B cell (primary cell): ENCODE data around the gene PRSS3. TPM values are rescaled to one million over a fixed set of nuclear protein-coding genes. Genes with fewer than 3 reads are reported as not detected.
"Not testable (repeated sequence)": the region's sequence is repeated elsewhere in the genome, so short reads cannot be mapped to it uniquely, and the experiment has no call there.

ENCODE experiments used
- ATAC-seq: fragments of 200-7000 bp; cut with Tn5 transposase; one replicate; pipeline ENCODE4 v1.10.0; 2021; ENCODE audit warnings: low read depth, mild to moderate bottlenecking, moderate number of reproducible peaks, moderate library complexity
- CTCF ChIA-PET: fragments of 350-600 bp; sonication (Branson Sonifier 250); formaldehyde crosslinking; loops from one replicate; lab custom pipeline; 2021; ENCODE audit warnings: antibody characterized with exemption, inconsistent platforms; lab: Charles Lee
- POLR2A ChIA-PET: fragments of 350-600 bp; sonication (Branson Sonifier 250); formaldehyde crosslinking; loops from one replicate; lab custom pipeline; 2021; ENCODE audit warnings: antibody characterized with exemption; lab: Charles Lee
- DNase-seq: peaks from one replicate; pipeline ENCODE4 v3.0.0; 2013
- H2AFZ ChIP-seq: 2 replicates; pipeline ENCODE4 v1.6.1; 2012; ENCODE audit warnings: mild to moderate bottlenecking, low read depth, low read length; ENCODE audit not compliant: insufficient read depth, poor library complexity, severe bottlenecking
- H3K27ac ChIP-seq, 2 donors: 1 replicate in 1 of 2; 2 replicates in 1 of 2; pipeline ENCODE4 v1.5.1; 2012 to 2013; ENCODE audit warnings: low read length in 2 of 2, mild to moderate bottlenecking in 2 of 2, moderate library complexity in 1 of 2
- H3K27me3 ChIP-seq, 4 experiments: fragments of 200-600 bp in 1 of 4; sonication (generic) in 1 of 4; replicated peaks in 1 of 4; 1 replicate in 2 of 4; 2 replicates in 2 of 4; pipeline versions ENCODE4 v1.6.1 to v1.7.0; 2013 to 2016; ENCODE audit warnings: low read length in 3 of 4, mild to moderate bottlenecking in 2 of 4, mixed read lengths in 1 of 4, moderate library complexity in 1 of 4; ENCODE audit not compliant: insufficient read depth in 4 of 4, control insufficient read depth in 3 of 4; ENCODE audit errors: control extremely low read depth in 1 of 4
- H3K36me3 ChIP-seq, 2 experiments: replicated peaks in 1 of 2; 1 replicate in 1 of 2; 2 replicates in 1 of 2; pipeline versions ENCODE4 v1.6.1 to v1.7.1; 2013; ENCODE audit warnings: low read length in 1 of 2; ENCODE audit not compliant: insufficient read depth in 2 of 2, control insufficient read depth in 1 of 2; ENCODE audit errors: control extremely low read depth in 1 of 2, extremely low read depth in 1 of 2
- H3K4me1 ChIP-seq, 2 donors: fragments of 200-600 bp in 1 of 2; sonication (generic) in 1 of 2; 1 replicate in 1 of 2; 2 replicates in 1 of 2; pipeline versions ENCODE4 v1.5.1 to v1.6.1; 2013 to 2017; ENCODE audit warnings: low read length in 2 of 2; ENCODE audit not compliant: control insufficient read depth in 2 of 2, insufficient read depth in 2 of 2
- H3K4me2 ChIP-seq: replicated peaks from 2 replicates; pipeline ENCODE3; 2012; ENCODE audit warnings: mild to moderate bottlenecking, low read depth, low read length; ENCODE audit not compliant: poor library complexity, severe bottlenecking
- H3K4me3 ChIP-seq, 5 experiments: fragments of 200-600 bp in 1 of 5; sonication (generic) in 1 of 5; 1 replicate in 3 of 5; 2 replicates in 2 of 5; pipeline versions ENCODE4 v1.5.1 to v1.7.0; 2011 to 2016; ENCODE audit warnings: low read length in 4 of 5, mild to moderate bottlenecking in 4 of 5, low read depth in 2 of 5, control low read depth in 1 of 5, moderate library complexity in 1 of 5; ENCODE audit not compliant: insufficient read depth in 1 of 5; ENCODE audit errors: control extremely low read depth in 1 of 5, extremely low read depth in 1 of 5
- H3K79me2 ChIP-seq: fragments of 200-600 bp; sonication (generic); one replicate; pipeline ENCODE4 v1.6.0; 2016; ENCODE audit warnings: low read length; ENCODE audit not compliant: control insufficient read depth, insufficient read depth
- H3K9ac ChIP-seq: fragments of 200-600 bp; sonication (generic); 2 replicates; pipeline ENCODE4 v1.6.1; 2017; ENCODE audit warnings: mild to moderate bottlenecking, low read length, moderate library complexity
- H3K9me3 ChIP-seq, 3 donors: one replicate each; pipeline versions ENCODE4 v1.6.1 to v1.7.1; 2013; ENCODE audit warnings: low read length in 2 of 3; ENCODE audit not compliant: control insufficient read depth in 2 of 3, insufficient read depth in 1 of 3; ENCODE audit errors: control extremely low read depth in 1 of 3
- H4K20me1 ChIP-seq: 2 replicates; pipeline ENCODE4 v1.6.0; 2012; ENCODE audit warnings: mild to moderate bottlenecking, low read length; ENCODE audit not compliant: insufficient read depth, control insufficient read depth, poor library complexity, severe bottlenecking
- H3K27ac Mint-ChIP-seq: one replicate; pipeline ENCODE4 v1.8.0; 2021; ENCODE audit warnings: mixed read lengths
- H3K27me3 Mint-ChIP-seq: one replicate; pipeline ENCODE4 v1.8.0; 2021; ENCODE audit warnings: mixed read lengths
- H3K4me1 Mint-ChIP-seq: one replicate; pipeline ENCODE4 v1.8.0; 2021; ENCODE audit warnings: mixed read lengths
- H3K4me3 Mint-ChIP-seq: one replicate; pipeline ENCODE4 v1.8.0; 2021; ENCODE audit warnings: mixed read lengths
- H3K9me3 Mint-ChIP-seq: one replicate; pipeline ENCODE4 v1.8.0; 2022; ENCODE audit warnings: mixed read lengths; ENCODE audit not compliant: insufficient read depth
- WGBS: methylation state at CpG from one replicate; pipeline ENCODE4 v1.1.5; 2013; ENCODE audit warnings: missing lambda C conversion rate; ENCODE audit not compliant: insufficient coverage; 5-methylcytosine and 5-hydroxymethylcytosine counted together
- intact Hi-C: fragments of 100-400 bp; cut with micrococcal nuclease; formaldehyde crosslinking; loops from one replicate; pipeline ENCODE4 v1.10.0; 2022
- polyA plus RNA-seq: library from polyadenylated mRNA; depleted of rRNA; stranded (reverse); fragments of >200 nt; gene quantifications from 2 replicates; pipeline ENCODE4 v1.2.3, GENCODE V29; 2012
- total RNA-seq, 2 donors: library from RNA; stranded (reverse); fragments of 120-200 nt in 1 of 2; gene quantifications; 1 replicate in 1 of 2; 2 replicates in 1 of 2; pipeline versions ENCODE4 v1.2.3 to v1.2.4, GENCODE V29; 2013 to 2022

PRSS3 gene
- total and polyA plus RNA-seq, 2 donors (not counting 1 experiment from before 2014, with no cell fraction given) = not detected

DNA sequence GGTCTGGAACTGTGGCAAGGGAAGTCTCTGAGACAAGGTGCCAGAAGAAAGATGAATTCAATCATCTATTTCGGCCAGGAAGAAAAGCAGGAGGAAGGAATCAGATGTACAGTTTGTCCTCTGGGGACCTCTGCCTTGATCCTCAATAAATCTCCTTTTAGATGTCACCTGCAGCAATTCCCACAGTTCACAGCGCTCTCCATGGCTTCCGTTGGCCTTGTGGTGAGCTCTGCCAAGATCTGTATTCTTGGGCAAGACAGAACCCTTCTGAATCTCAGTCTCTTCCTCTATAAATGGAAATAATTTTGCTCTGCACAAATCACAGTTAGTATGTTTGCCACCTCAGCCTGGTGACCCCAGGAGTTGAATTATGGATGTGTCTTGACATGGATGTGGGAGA lies 8.8 kb downstream of the PRSS3 start:
- not testable (repeated sequence) for H4K20me1 ChIP-seq

GRCh38 chr9:33807156-33807555 lies 11.8 kb downstream of the PRSS3 start:
- H3K27ac Mint-ChIP-seq, H3K9me3 Mint-ChIP-seq, intact Hi-C loops, H3K4me1 ChIP-seq, H2AFZ ChIP-seq, H3K27ac ChIP-seq, H3K36me3 ChIP-seq, H3K4me1 Mint-ChIP-seq, H3K27me3 Mint-ChIP-seq, H3K4me2 ChIP-seq, H3K4me3 Mint-ChIP-seq, H3K4me3 ChIP-seq, DNase-seq, H3K27me3 ChIP-seq, H4K20me1 ChIP-seq, POLR2A ChIA-PET, H3K79me2 ChIP-seq, H3K9ac ChIP-seq, H3K9me3 ChIP-seq, ATAC-seq: not testable (repeated sequence)
- CTCF ChIA-PET = interaction anchor here (0.6 to 0.8 kb wide), 2 partner anchors 52 to 85 kb away, joined by 3 read pairs; no protein-coding TSS in a partner anchor
- 93% methylated on average over 2 of the region's 2 CpGs for WGBS

More for the DNA sequence above, 8.8 kb downstream of the PRSS3 start:
- H3K9ac ChIP-seq, H3K27me3 Mint-ChIP-seq, H3K4me3 ChIP-seq, intact Hi-C loops, DNase-seq, H3K27ac Mint-ChIP-seq, H3K27ac ChIP-seq, POLR2A ChIA-PET, H3K4me2 ChIP-seq, H3K4me1 Mint-ChIP-seq, H3K9me3 Mint-ChIP-seq, ATAC-seq, H3K27me3 ChIP-seq, CTCF ChIA-PET, H3K4me1 ChIP-seq, H3K4me3 Mint-ChIP-seq, H3K36me3 ChIP-seq, H3K9me3 ChIP-seq, H3K79me2 ChIP-seq, H2AFZ ChIP-seq: not testable (repeated sequence)
- WGBS = 63% methylated on average over 1 of the region's 3 CpGs

GRCh38 chr9:33808979-33809322 lies 13.6 kb downstream of the PRSS3 start:
- ATAC-seq, H3K9me3 ChIP-seq, H4K20me1 ChIP-seq, DNase-seq, H3K9me3 Mint-ChIP-seq, H2AFZ ChIP-seq, H3K36me3 ChIP-seq, intact Hi-C loops, POLR2A ChIA-PET, H3K4me2 ChIP-seq, H3K4me3 ChIP-seq, H3K4me3 Mint-ChIP-seq, H3K27ac ChIP-seq, H3K27ac Mint-ChIP-seq, H3K4me1 ChIP-seq, H3K9ac ChIP-seq, H3K27me3 ChIP-seq, H3K27me3 Mint-ChIP-seq, H3K79me2 ChIP-seq: not testable (repeated sequence)
- H3K4me1 Mint-ChIP-seq = peaks cover 11% of the 10 kb centered on the region
- 100% methylated on average over 1 of the region's 1 CpG for WGBS
- CTCF ChIA-PET = interaction anchor here (2.2 kb wide), 1 partner anchor 43 kb away, joined by 7 read pairs; no protein-coding TSS in a partner anchor
